NCI-H226 (cell line): Measurements from ENCODE around the gene ADAP1.
"Not testable (repeated sequence)": the region's sequence is repeated elsewhere in the genome, so short reads cannot be mapped to it uniquely, and the experiment has no call there.

ENCODE experiments used
- DNase-seq: peaks from one replicate; pipeline ENCODE4 v3.0.0-alpha.2; 2015

ADAP1 gene

DNA sequence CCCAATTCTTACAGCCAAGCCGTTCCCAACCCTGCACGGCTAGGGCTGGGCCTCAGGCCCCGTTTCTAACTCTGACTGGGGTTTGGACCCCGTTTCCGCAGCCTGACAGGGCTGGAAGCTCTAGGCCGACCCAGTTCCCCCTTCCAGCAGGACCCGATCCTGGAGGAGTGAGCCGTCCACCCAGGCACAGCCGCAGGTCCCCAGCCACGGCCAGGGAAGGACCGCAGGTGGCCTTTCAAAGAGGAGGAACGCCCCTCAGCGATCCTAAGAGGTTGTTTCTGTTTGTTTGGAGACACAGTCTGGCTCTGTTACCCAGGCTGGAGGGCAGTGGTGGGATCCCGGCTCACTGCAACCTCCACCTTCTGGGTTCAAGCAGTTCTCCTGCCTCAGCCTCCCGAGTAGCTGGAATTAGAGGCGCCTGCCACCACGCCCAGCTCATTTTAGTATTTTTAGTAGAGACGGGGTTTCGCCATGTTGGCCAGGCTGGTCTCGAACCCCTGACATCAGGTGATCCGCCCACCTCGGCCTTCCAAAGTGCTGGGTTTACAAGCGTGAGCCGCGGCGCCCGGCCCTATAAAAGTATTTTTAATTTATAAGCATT lies 78.9 kb downstream of the ADAP1 start:
- no peak for DNase-seq

DNA sequence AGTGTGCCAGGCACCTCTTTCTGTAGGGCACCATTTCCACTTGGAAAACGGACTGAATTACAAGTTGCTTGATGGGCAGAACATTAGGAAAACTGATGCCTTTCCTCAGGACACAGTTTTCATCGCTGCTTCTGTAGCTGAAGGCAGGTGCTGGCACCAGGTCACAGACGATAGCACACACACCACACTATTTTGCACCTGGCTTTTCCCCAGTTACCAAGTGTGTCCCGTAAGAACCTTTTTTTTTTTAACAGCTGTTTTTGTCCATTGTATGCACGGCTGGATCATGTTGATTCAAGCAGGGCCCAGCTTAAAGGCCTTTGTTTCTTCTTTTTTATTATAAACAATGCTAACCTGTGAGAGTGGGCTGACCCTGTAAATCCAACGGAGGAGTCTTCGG lies 79.4 kb downstream of the ADAP1 start:
- DNase-seq: no peak

DNA sequence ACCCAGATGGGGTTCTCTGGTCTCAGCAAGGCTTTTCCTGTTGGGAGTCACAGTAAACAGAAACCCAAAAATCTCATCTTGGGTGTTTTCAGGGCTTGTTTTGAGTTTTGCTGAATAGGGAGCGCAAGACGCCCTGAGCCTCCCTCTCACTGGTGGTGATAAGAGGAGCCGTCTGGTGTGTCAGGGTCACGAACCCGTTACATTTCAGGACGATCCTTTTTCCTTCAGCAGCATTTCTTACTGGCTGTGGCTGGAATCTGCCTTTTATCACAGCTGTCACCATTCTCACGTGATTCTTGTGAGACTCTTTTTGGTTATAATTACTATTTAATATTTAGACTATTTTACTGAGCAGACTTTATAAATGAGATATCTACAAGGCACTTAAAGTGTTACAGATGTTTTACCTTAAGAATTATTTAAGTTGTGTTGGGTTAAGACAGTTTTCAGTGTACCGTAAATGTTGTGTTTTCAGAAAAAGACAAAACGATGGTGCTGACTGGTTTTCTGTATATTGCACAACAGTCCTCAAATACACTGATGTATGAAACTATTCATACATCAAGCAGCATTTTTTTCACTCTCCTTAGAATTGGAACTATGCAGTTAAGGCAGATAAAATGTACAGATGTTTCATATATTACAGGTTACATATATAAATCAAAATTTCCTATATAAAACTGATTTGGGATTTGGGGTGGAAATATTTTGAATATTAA lies 80.3 kb downstream of the ADAP1 start:
- no peak for DNase-seq

DNA sequence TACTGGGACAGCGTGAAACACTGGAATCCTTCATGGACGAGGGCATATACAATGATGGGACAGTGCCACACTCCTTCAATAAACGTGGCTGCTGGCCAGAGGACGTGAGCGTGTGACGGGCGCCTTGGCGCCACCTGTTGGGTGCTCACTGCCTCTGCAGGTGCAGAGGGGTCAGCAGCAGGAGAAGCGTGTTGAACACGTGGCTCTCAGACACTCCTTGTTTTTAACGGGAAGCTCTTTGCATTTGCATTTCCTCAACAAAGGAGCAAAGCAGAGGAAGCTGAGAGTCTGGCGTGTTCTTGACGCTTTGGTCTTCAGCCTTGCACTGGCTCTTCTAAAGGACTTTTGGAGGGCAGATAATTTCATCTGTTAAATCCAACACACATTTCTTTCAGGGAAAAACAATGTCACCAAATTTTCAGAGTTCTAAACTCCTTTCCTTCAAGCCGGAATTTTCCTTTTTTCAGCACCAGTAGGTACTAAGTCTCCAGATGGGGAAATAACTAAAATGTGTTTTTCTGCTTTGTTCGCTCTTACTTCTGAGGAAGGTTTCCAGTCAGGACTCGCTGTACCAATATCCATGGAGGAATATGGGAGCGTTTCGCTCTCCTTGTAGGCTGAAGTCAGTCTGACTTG lies 81.0 kb downstream of the ADAP1 start:
- peak; percentile 76 for DNase-seq

DNA sequence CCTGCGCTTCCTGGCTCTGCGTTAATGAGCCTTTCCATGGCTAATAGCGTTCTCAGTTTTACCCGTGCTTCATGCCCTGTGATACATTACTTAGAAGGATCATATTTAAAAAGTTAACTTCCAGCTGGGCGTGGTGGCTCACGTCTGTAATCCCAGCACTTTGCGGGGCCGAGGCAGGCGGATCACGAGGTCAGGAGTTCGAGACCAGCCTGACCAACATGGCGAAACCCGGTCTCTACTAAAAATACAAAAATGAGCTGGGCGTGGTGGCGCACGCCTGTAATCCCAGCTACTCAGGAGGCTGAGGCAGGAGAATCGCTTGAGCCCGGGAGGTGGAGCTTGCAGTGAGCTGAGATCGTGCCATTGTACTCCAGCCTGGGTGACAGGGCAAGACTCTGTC lies 81.8 kb downstream of the ADAP1 start:
- DNase-seq: not testable (repeated sequence)

DNA sequence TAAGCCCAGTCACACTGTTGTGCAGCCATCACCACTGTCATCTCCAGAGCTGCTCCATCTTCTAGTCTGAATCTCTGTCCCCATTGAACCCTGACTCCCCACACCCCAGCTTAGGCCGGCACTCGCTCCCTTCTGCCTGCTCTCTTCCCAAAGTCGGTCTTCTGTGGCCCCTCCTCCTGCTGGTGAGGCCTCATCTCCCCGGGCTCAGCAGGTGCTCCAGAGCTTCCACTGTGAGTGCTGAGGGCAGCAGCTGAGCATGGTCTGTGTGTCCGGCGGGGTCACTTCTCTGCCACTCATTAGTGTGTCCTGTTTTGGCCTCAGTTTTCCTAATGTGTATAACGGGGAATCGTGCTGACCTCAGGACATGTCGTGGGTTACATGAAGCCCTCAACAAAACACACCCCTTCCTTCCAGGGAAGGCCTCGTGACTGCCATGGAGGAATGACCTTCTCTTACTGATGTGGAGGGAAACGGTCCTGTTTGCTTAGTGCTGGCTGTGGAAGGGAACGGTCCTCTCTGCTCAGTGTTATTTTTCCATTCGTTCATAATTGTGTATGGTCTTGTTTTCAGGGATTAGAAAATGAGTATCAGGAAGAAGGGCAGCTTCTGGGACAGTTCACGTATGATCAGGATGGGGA lies 82.5 kb downstream of the ADAP1 start:
- no peak for DNase-seq

DNA sequence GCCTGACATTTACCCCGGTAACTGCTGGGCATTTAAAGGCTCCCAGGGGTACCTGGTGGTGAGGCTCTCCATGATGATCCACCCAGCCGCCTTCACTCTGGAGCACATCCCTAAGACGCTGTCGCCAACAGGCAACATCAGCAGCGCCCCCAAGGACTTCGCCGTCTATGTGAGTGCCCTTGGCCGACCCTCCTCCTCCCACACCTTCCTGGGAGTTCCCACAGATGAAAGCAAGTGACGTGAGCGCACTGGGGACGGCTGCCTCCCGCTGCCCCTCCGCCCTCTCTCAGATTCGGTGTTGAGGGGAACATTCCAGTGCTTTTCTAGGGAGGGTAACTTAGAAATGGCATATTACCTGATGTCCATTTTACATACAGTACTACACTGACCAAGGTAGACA lies 85.1 kb downstream of the ADAP1 start:
- DNase-seq: no peak

DNA sequence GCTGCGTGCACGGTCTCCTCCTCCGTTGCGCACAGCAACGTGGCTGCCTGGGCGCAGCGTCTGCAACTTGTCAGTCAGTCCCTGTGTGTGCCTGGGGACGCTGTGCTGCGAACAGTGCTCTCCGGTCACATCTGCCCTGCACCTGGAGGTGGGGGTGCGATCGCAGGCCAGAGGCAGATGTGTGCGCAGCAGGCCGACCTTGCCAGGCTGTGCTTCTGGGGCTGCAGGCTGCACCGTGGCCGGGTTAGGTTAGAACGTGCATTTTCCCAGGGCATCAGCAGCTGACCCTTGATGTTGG lies 86.3 kb downstream of the ADAP1 start:
- DNase-seq: no peak

DNA sequence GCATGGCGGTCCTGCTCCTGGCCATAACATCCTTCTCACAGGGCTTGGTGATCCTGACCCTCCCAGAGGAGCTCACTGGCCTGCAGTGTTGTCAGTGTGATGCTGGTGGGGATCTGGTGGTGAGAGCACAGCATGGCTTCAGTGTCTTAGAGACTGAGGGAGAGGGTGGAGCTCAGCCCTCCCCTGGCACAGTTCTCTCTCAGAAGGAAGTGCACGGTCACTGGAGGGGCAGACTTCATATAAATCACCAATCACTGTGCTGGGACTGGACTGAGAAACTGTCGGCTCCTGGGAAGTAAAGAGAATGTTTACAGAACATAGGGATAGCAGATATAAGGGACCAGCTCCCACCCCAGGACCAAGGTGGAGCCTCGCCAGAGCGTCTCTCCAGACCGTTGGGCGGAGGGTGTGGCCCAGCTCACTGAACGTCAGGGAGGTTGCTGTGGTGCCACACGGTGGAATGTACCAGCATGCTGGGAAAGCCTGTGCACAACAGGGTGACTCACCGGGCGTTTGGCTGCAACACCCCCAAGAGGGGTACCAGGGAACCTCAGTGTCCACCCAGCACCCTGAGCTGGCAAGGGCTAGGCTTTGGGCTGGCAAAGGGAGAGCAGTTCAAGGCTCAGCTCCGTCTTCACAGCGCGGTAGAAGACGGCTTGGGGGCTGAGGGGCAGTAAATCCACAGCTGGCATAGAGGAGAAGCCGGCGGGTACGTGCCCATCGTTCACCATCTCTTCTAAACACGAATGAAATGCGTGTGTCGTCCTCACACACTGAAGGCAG lies 86.9 kb downstream of the ADAP1 start:
- peak; percentile 100 for DNase-seq

DNA sequence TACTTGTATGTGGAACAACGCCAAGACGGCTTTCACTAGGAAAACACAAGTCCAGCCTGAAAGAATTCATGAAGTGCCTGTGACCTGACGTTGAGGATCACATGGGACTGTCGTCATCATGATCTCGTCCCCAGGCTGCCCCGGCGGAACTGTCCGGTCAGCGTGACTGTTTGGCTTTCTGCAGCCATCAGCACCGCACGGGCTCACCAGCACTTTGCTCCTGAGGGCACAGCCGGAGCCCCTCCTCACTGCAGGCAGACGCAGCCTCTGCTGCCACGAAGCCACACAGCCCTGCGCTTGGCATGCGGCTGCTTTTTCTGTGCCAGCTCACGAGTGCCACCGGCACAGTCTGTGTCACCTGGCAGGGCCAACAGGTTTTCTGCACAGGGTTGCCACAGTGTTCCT lies 87.5 kb downstream of the ADAP1 start:
- no peak for DNase-seq

DNA sequence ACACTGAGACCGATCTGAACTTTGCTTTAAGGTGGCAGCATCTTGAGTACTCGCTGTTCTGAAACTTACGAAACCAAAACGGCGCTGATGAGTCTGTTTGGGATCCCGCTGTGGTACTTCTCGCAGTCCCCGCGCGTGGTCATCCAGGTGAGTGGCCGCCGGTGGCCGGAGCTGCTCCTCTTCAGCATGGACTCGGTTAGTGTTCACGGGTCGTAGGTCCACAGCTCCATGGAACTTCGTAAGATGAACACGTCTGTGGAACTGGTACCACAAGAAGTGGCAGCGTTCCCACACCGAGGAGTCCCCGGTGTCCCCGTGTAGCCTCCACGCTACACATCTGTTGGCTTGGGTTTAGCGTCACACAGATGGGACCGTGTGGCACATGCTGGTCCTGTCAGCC lies 88.6 kb downstream of the ADAP1 start:
- DNase-seq: no peak

DNA sequence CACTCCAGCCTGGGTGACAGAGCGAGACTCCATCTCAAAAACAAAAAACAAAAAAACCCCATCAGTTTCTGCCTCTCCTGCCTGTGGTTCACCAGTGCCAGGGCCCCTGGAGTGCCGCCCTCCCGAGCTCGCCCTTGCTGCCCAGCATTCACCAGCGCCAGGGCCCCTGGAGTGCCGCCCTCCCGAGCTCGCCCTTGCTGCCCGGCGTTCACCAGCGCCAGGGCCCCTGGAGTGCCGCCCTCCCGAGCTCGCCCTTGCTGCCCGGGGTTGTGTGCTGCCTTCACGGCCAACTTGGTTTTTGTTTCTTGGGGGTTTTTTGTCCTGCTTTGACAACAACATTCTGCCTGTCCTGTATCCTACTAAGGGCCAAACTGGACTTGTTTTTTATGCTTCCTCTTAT lies 91.4 kb downstream of the ADAP1 start:
- DNase-seq: no peak

DNA sequence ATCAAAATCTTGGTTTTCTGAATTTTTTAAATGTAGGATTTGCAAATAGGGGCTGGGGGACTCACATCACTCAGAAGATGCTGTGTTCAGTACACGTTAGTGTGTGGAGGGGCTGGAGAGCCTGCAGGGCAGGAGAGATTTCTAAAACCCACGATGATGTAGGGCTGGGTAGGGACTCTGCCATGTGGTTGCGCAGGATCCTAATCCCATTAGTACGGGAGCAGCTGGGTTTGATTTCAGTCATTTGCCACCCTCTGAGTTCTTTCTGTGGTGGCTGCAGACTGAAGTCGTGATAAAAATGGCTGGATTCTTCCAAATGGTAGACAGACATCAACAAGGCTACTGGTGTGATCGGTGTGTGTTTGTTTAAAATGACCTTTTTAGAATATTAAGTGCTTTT lies 92.3 kb downstream of the ADAP1 start:
- DNase-seq: no peak

DNA sequence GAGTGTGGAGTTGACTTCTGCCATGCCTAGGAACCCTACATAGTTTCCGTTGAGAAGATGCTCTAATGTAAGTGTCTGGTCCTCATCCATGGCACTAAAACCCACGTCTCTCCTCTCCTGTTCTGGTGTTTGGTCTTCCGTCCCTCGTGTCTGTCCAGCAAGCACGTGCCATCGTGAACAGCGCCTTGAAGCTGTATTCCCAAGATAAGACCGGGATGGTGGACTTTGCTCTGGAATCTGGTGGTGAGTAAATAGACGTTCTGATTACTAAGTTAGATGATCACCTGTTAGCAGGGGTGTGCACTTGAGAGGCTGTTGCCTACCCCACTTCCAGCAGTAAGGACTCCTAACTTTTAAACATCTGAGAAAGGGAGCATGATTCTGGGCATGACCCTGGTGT lies 93.3 kb downstream of the ADAP1 start:
- DNase-seq: no peak

DNA sequence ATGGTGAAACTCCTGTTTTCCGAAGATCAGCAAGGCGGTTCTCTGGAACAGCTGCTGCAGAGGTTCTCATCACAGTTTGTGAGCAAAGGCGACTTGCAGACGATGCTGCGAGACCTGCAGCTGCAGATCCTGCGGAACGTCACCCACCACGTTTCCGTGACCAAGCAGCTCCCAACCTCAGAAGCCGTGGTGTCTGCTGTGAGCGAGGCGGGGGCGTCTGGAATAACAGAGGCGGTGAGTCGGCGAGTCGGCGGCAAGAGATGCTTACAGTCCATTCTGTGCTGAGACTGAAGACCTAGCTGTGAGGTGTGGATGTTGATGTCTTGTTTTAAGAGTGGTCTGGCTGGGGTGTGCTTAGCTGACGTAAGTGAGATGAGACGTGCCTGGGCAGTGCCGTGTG lies 94.3 kb downstream of the ADAP1 start:
- DNase-seq: no peak

DNA sequence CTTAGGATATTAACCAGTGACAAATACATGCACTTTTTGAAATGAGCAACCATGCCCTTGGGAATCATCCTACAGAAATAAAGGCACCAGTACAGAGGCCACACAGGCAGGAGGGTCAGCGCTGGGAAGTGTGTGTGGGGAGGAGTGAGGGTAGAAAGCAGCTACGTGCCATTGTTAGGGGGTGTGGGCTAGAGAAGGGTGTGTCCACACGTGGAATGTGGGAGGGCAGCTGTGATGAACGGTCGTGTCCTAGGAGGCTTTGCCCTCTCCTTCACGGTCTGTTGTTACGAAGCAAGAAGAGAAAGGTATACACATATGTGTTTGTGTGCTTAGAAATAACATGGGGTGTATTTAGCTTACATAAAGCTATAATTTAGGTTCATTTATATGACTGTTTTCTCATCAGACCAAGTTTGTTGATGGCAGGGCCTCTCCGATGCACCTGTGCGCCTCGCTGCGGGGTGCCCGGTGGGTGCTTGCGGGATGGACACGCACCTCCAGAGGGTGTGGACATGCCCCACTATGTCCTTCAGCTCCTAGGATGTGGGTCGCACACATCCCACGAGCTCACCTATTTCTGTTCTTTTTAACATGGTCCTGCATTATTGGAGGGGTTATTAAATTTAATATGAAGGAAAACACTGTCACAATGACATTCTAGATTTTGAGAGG lies 95.0 kb downstream of the ADAP1 start:
- no peak for DNase-seq

DNA sequence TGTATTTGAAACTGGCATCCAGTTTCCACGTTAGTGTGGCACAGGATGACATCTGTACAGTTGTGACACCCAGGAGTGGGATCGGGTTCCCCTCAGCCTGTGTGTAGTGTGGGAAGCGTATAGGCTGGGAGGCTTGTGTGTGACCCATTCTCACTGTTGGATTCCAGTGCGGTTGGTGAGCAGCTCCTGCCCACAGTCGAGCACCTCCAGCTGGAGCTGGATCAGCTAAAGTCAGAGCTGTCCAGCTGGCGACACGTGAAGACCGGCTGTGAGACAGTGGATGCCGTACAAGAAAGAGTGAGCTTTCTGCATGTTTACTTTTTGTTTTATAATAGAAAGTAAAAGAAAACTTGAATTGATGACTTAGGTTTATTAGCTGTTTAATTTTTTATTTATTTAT lies 96.8 kb downstream of the ADAP1 start:
- DNase-seq: no peak

DNA sequence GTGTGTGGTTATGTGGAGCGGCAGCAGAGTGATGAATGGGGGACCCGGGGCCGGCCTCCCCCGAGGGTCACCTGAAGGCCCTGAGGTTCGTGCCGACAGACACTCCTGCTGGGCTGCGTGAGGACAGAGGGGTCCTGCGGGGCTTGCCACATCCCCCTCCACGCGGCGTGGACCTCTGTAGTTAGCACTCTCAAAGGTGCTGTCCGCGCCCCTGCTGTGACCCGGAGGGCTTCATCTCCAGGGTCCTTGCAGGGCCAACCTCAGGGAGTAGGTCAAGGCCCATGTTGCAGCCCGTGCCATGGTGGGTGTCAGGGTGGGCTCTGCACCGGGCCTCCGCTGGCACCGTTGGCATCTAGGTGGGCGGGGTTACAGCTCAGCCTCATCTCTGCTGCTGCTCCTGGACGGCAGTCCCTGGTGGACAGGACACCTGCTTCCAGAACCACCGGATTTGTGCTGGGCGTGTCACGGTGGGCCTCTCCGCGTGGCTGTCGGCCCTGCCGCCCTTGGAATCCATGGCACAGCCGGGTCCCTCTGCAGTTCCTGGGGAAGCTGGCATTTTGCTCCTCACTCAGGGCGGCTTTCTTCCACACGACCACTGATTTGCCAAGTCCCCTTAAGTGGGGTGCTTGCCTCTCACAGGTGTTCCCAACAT lies 97.9 kb downstream of the ADAP1 start:
- no peak for DNase-seq

DNA sequence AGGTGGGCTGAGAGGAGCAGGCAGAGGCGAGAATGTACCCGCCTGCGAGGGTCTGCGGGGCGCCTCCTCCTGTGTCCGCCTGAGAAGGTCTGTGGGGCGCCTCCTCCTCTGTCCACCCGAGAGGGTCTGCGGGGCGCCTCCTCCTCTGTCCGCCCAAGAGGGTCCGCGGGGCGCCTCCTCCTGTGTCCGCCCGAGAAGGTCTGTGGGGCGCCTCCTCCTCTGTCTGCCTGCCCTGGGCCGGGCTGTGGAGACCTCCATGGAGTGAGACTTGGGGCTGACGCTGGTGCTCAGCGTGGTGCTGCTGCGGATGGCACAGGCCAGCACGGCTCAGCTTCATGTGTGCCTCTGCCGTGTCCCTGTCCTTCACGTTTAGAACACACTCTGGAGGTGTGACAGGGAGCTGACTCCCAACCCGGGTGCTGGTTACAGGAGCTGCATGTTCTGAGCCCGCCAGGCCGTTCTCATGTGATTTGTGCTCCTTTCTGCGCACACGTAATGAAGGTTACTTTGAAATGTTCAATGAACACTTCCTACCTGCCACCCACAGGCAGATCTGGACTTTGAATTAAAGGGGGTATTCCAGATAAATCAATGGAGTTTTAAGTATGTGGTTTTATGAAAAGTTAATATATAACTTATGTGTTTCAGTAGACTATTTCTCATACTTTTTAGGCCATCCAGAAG lies 98.7 kb downstream of the ADAP1 start:
- DNase-seq: no peak

DNA sequence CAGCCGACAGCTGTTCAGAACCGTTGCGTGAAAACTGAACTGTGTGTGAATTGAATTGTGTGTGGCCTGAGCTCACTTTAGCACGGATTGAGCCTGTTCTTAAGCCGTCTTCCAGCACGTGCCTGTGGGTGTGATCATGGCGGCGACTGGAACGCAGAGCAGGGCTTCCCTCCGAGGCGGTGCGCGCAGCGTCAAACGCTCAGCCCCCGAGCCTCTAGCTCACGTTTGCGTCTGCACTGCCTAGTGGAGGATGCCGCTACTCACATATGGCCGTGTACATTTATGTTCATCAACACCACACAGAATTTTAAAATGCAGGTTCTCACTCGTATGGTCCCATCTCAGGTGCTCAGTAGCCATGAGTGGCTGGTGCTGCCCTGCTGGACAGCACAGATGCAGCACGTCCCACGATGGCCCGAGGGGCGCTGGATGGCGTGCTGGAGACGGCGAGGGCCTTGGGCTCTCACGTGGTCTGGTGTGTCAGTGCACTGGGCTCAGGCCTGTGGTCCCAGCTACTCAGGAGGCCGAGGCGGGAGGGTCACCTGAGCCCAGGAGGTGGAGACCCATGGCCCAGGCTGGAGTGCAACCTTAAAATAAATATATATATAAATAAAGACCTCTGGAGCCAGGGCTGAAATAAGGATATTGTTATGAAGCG lies 100.2 kb downstream of the ADAP1 start:
- DNase-seq: no peak
